Measurements from ENCODE around the gene AKT3.

DNA sequence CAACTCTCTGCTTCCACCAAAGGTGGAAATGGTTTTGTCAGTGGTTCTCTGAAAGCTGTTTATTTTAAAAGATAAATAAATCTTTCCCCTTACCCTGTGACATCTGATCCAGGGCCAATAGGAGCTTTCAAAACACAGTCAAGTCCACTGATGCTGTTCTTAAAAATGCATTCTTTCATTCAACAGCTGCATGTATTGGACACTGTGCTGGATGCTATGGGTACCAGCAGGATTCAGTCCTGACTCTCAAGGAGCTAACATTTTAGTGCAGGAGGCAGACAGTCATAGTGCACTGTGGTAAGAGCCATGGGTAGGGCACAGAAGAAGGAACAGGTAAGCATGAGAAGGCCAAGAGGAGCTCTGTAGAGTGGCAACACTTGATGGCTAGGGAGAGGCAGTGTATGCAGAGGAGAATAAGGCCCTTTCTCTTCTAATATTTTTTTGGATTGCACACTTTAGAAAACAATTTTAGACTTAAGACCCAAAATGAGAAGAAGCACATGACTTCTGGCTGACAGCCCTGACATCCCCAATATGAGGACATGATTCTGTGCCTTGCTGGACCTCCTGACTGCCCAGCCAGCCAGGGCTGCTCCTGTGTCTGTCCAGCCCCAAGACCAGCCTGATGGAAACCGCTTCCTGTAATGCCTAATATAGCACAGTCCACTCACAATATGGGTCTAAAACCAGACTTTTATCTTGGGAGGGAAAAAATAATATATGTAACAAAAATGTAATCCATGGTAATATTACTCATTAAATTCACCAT, 386.9 kb downstream of the AKT3 start:
- TF ChIP-seq, protein P1, sequence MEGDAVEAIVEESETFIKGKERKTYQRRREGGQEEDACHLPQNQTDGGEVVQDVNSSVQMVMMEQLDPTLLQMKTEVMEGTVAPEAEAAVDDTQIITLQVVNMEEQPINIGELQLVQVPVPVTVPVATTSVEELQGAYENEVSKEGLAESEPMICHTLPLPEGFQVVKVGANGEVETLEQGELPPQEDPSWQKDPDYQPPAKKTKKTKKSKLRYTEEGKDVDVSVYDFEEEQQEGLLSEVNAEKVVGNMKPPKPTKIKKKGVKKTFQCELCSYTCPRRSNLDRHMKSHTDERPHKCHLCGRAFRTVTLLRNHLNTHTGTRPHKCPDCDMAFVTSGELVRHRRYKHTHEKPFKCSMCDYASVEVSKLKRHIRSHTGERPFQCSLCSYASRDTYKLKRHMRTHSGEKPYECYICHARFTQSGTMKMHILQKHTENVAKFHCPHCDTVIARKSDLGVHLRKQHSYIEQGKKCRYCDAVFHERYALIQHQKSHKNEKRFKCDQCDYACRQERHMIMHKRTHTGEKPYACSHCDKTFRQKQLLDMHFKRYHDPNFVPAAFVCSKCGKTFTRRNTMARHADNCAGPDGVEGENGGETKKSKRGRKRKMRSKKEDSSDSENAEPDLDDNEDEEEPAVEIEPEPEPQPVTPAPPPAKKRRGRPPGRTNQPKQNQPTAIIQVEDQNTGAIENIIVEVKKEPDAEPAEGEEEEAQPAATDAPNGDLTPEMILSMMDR (optimal IDR thresholded peaks at IDR 0.05 in 1 of 3, IDR thresholded peaks at IDR 0.05 in 1 of 3, conservative IDR thresholded peaks at IDR 0.05 in 1 of 3; ENCODE audit: extremely low read depth in 1 of 3, insufficient read depth in 2 of 3, low read length in 3 of 3) = no peak
- no peak for TF ChIP-seq EZH2 (IDR thresholded peaks at IDR 0.05; ENCODE audit: low read length)
